HG03139 (cell line): ENCODE results near the gene MYO6.

Experiments used
- ATAC-seq: cut with Tn5 transposase; IDR thresholded peaks from one replicate; pipeline ENCODE4 v1.9.1; 2021; ENCODE audit not compliant: unreplicated experiment

The MYO6 gene

GRCh38 chr6:75762063-75762462 is 13.0 kb downstream of the MYO6 start:
- no peak for ATAC-seq

- ATAC-seq, result no peak
Observed at GRCh38 chr6:75766387-75766786, 17.3 kb downstream of the MYO6 start.

- no peak for ATAC-seq
Observed at GRCh38 chr6:75770844-75771243, 21.8 kb downstream of the MYO6 start.

- ATAC-seq, result no peak
Observed at GRCh38 chr6:75775219-75775618, 26.2 kb downstream of the MYO6 start.

- ATAC-seq, result no peak
Observed at GRCh38 chr6:75776461-75776860, 27.4 kb downstream of the MYO6 start.

- no peak for ATAC-seq
Observed at GRCh38 chr6:75778757-75779156, 29.7 kb downstream of the MYO6 start.

- no peak for ATAC-seq
Observed at GRCh38 chr6:75786152-75786551, 37.1 kb downstream of the MYO6 start.

- ATAC-seq, result no peak
Observed at GRCh38 chr6:75788894-75789293, 39.9 kb downstream of the MYO6 start.

- ATAC-seq, result no peak
Observed at GRCh38 chr6:75791881-75792280, 42.8 kb downstream of the MYO6 start.

GRCh38 chr6:75794351-75794846 is 45.4 kb downstream of the MYO6 start:
- ATAC-seq, result no peak

- no peak for ATAC-seq
Observed at GRCh38 chr6:75794954-75795739, 46.1 kb downstream of the MYO6 start.

GRCh38 chr6:75796723-75797122 is 47.7 kb downstream of the MYO6 start:
- no peak for ATAC-seq

GRCh38 chr6:75800133-75800532 is 51.1 kb downstream of the MYO6 start:
- ATAC-seq, result no peak

- no peak for ATAC-seq
Observed at GRCh38 chr6:75800708-75801505, 51.9 kb downstream of the MYO6 start.

GRCh38 chr6:75802366-75802765 is 53.3 kb downstream of the MYO6 start:
- ATAC-seq, result no peak

GRCh38 chr6:75808507-75808906 is 59.5 kb downstream of the MYO6 start:
- ATAC-seq, result no peak

- no peak for ATAC-seq
Observed at GRCh38 chr6:75812560-75812959, 63.5 kb downstream of the MYO6 start.

GRCh38 chr6:75813476-75814250 is 64.6 kb downstream of the MYO6 start:
- no peak for ATAC-seq

- ATAC-seq, result no peak
Observed at GRCh38 chr6:75815756-75816155, 66.7 kb downstream of the MYO6 start.

GRCh38 chr6:75818098-75818855 is 69.2 kb downstream of the MYO6 start:
- no peak for ATAC-seq
